LNCAP (cell line): ENCODE data around the gene TMSB10.

ENCODE experiments used
- CTCF ChIP-seq: fragments of 450-650 bp; IDR thresholded peaks from 2 replicates; pipeline ENCODE4 v1.5.1; 2017; ENCODE audit warnings: mild to moderate bottlenecking

Gene TMSB10

GRCh38 chr2:84925336-84925723 lies 19.9 kb downstream of the TMSB10 start:
- no peak for TF ChIP-seq CTCF

GRCh38 chr2:84925724-84926376 lies 20.4 kb downstream of the TMSB10 start:
- TF ChIP-seq CTCF: peak; percentile 92

- 0 out of 2 replicates have a peak, but pooled peaks have one; percentile 7 for TF ChIP-seq CTCF
These were observed 21.8 kb downstream of the TMSB10 start for GRCh38 chr2:84927275-84927627.

- no peak for TF ChIP-seq CTCF
These were observed 25.9 kb downstream of the TMSB10 start for GRCh38 chr2:84931384-84931821.

GRCh38 chr2:84938194-84938879 lies 32.9 kb downstream of the TMSB10 start:
- TF ChIP-seq CTCF: no peak

GRCh38 chr2:84939426-84940087 lies 34.1 kb downstream of the TMSB10 start:
- no peak for TF ChIP-seq CTCF

- TF ChIP-seq CTCF: no peak
These were observed 34.6 kb downstream of the TMSB10 start for GRCh38 chr2:84940088-84940470.
